Kidney epithelial cell (primary cell): ENCODE data around the gene DPH5. TPM values are rescaled to one million over a fixed set of nuclear protein-coding genes. Genes with fewer than 3 reads are reported as not detected.

Source experiments
- DNase-seq: peaks from one replicate; pipeline ENCODE4 v3.0.0-alpha.2; 2010; ENCODE audit warnings: low read depth
- H3K27me3 ChIP-seq: 2 replicates; pipeline ENCODE4 v1.6.0; 2011; ENCODE audit warnings: low read length; ENCODE audit not compliant: control insufficient read depth, insufficient read depth
- H3K36me3 ChIP-seq: 2 replicates; pipeline ENCODE4 v1.5.1; 2011; ENCODE audit warnings: low read length; ENCODE audit not compliant: control insufficient read depth, insufficient read depth
- H3K4me3 ChIP-seq: 2 replicates; pipeline ENCODE4 v1.5.1; 2011; ENCODE audit warnings: low read depth, mild to moderate bottlenecking, control low read depth, low read length
- CTCF ChIP-seq: IDR thresholded peaks from 2 replicates; pipeline ENCODE4 v1.5.1; 2011; ENCODE audit warnings: mild to moderate bottlenecking, moderate library complexity, low read length, control low read depth, inconsistent platforms; ENCODE audit not compliant: insufficient read depth, poor library complexity, severe bottlenecking
- total RNA-seq: library from RNA; depleted of rRNA; stranded (reverse); fragments of >200 nt; gene quantifications from 2 replicates; pipeline ENCODE4 v1.2.3, GENCODE V29; 2015

DPH5 gene
- total RNA-seq, 1 donor from 2014 or later, result 34.5 TPM

GRCh38 chr1:100998426-100998825 is 27.2 kb downstream of the DPH5 start:
- TF ChIP-seq CTCF, result no peak
- Histone ChIP-seq H3K4me3 (no peak overlapping the region), H3K36me3 (no peaks in the 10 kb centered on the region), H3K27me3 (no peaks in the 10 kb centered on the region)
- no peak for DNase-seq

DNA sequence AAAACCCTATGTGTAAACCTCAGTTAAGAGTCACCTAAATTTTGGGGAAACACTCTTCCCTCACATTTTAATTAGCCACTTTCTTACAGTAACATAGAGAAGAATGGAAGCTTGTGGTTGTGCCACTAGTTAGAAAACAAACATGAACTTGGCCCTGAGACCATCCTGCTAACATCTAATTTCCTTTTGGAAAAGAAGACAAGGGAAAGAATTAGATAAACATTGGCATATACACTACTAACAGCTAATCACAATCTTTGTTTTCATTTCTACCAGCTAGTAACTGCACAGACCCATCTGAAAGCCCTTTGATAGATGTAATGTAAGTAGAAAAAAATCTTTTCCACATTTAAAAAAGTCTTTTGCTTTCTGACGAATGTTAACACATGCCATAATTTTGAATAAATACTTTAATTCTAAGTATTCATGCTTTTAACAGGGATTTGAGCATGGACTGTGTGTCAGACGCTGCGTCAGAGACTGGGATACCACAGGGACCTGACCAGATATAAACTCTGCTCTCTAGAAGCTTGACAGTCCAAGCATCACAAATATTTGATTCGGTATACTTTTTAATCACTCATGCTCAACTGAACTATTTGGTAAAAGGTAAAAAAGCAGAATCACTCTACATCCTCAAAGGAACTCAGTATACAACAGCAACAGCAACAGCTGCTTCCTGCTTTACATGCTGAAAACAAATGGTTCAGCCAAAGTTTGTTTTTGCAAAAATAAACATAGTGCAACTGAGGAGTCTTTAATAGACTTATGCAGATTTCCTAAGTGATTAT is 30.2 kb downstream of the DPH5 start:
- TF ChIP-seq CTCF, result no peak
- no peak overlapping the region for H3K4me3 ChIP-seq
- H3K36me3 ChIP-seq, result no peaks in the 10 kb centered on the region
- no peaks in the 10 kb centered on the region for H3K27me3 ChIP-seq
- no peak for DNase-seq

GRCh38 chr1:100989306-100990077 is 36.1 kb downstream of the DPH5 start:
- TF ChIP-seq CTCF, result no peak

DNA sequence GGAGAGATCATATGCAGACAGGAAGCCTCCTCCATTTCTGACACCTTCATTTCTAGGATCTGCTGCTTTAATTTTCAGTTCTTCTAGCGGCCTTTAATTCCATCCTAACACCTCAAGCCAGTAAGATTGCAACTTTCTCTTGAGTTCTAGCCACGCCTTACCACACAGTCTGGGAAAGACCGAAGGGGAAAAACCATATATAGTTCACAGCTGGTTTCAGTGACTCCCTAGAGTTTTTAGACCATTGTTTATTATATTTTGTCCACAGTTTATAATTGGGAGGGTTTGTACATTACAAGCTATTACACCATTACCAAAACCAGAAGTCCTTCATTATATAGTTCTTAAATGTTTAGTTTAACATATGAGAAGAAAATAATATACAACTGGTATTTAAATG is 37.5 kb downstream of the DPH5 start:
- no peak for TF ChIP-seq CTCF

More at GRCh38 chr1:100989306-100990077, 36.1 kb downstream of the DPH5 start:
- H3K4me3 ChIP-seq, result no peak overlapping the region
- no peaks in the 10 kb centered on the region for H3K27me3 ChIP-seq
- DNase-seq, result peak; percentile 31
- H3K36me3 ChIP-seq, result no peaks in the 10 kb centered on the region

DNA sequence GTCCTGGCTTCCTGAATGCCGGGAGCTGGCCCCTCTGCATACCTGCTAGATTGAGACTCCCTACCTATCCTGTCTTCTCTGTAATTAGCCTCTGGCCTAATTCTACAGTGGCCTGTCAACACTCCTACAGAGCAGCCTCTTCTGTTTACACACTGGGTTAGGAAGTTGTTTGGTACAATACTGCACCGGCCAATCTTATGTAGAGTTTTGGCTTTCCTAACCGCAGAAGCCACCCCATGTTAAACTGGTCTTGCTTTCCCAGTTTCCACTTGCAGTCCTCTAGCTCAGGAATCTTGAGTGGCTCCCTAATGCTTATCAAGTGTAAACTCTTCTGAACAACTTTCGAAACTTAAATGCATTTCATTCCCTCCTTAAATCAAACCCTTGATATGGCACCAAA is 42.8 kb downstream of the DPH5 start:
- Histone ChIP-seq H3K36me3 (no peaks in the 10 kb centered on the region), H3K27me3 (no peaks in the 10 kb centered on the region), H3K4me3 (no peak overlapping the region)
- TF ChIP-seq CTCF, result no peak
- DNase-seq, result no peak

More for the DNA sequence above, 37.5 kb downstream of the DPH5 start:
- no peak overlapping the region for H3K4me3 ChIP-seq
- no peaks in the 10 kb centered on the region for H3K27me3 ChIP-seq
- DNase-seq, result no peak
- no peaks in the 10 kb centered on the region for H3K36me3 ChIP-seq
